GM12873 (cell line): Measurements from ENCODE around the gene ZNF783.

Experiments
- CTCF ChIP-seq: IDR thresholded peaks from 2 replicates; pipeline ENCODE4 v1.5.1; 2012; ENCODE audit warnings: low read depth, mild to moderate bottlenecking, moderate library complexity, low read length, control low read depth; ENCODE audit not compliant: insufficient read depth; ENCODE audit errors: missing control alignments

ZNF783 gene

GRCh38 chr7:149292462-149292823 lies 30.4 kb downstream of the ZNF783 start:
- TF ChIP-seq CTCF = no peak

GRCh38 chr7:149293338-149293737 lies 31.3 kb downstream of the ZNF783 start:
- TF ChIP-seq CTCF = no peak

- TF ChIP-seq CTCF = no peak
Measured at GRCh38 chr7:149293946-149294633, 32.1 kb downstream of the ZNF783 start.

- TF ChIP-seq CTCF = no peak
Measured at GRCh38 chr7:149294634-149295480, 32.9 kb downstream of the ZNF783 start.

- TF ChIP-seq CTCF = no peak
Measured at GRCh38 chr7:149295481-149295850, 33.5 kb downstream of the ZNF783 start.

GRCh38 chr7:149296368-149296767 lies 34.4 kb downstream of the ZNF783 start:
- no peak for TF ChIP-seq CTCF

- no peak for TF ChIP-seq CTCF
Measured at GRCh38 chr7:149297034-149297755, 35.2 kb downstream of the ZNF783 start.
